DLD1 (cell line): ENCODE measurements around the gene TRAK2.

ENCODE experiments used
- in situ Hi-C: cut with HindIII; loops from 2 replicates; pipeline ENCODE4 v1.10.0; 2017; ENCODE audit warnings: low sequenced_read_pairs

TRAK2 gene

GRCh38 chr2:201366146-201366545, 85.1 kb downstream of the TRAK2 start:
- in situ Hi-C loops: no loop called here

DNA sequence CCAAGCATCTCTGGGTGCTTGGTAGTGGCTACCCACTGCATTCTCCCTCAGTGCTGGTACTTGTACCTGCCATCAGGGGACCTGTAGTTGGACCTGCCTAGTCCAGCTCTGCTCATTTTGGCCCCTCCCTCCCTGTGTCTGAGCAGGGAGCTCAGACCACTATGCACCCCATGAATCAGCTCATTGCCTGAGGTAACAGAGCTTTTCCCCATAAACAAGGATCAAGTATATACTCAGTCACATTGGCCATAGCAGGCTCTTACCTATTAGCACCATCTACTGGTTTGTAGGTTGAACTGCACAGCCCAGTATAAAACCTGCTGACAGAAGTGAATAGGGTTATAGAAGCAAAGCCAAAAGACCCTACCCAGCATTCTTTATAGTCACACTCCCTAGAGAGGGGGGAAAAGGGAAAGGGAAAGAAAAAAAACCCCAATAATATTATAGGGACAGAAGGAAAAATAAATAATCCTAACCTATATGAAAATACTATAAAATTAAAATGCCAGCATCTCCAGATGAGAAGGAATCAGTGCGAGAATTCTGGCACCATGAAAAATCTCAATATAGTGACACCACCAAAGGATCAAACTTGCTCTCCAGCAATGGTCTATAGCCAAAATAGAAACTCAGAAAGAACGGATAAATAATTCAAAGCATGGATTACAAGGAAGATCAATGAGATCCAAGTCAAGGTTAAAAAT, 87.2 kb downstream of the TRAK2 start:
- in situ Hi-C loops: no loop called here

DNA sequence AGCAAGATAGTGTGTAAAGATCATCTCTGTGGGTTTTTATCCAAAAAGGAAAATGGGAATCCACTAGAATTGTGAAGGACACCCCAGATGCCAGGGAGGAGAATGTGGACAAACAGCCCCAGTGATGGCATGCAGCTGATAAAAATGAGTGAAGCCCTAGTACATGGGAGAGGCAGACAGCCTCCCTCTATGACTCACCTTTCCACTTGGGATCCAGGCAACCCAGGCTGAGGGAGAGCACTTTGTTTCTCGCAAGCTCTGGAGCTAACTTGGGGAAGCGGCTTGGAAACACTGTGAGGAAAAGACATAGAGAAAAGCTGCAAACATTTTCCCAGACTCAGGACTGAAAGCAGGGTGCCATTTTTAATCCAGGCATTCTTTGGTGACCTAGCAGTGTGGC, 88.9 kb downstream of the TRAK2 start:
- in situ Hi-C loops: no loop called here

DNA sequence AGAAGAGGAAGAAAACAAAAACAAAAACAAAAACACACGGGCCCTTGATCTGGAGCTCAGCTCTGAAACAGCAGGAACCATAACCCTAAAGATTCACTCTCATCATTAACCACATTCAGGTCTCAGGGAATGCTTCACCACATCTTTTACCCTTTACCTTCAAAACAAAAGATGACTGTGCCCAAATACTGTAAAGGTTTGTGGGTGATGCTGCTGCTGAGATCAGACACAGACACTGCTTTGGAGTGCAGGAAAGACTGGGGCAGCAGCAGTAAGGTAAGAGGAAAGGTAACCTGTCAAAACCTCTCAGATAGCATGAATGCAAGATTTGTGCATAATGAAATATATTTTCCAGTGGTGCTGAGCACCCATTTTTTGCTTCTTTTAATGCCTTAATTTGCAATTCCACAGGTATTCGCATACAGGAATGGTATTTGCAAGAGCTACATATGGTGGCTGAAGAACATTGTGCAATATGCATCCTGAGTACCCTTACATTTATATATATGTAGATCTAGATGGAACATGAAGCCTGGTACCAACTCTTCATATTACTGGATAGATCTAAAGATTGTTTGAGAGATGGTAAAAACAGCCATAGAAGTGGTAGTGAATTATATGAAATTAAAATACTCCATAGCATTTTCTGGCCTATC, 90.1 kb downstream of the TRAK2 start:
- in situ Hi-C loops: no loop called here

DNA sequence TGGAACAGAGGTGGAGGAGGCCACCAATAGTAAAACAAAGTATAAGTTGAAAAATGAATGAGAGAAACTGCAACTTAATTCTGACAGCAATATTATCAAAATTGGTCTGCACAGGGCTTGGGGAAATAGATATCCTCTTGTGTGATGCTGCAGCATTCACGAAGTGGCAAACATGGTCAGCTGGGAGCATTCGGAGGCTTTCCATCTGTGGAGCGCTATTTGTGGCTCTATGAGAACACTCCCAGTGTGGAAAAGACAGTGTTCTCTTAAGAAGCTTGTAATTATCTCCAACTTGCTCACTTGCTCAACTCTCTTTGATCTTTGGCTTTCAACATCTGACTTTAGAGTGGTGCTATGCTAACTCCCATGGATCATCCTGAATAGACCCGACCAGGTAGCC, 91.0 kb downstream of the TRAK2 start:
- in situ Hi-C loops: no loop called here

DNA sequence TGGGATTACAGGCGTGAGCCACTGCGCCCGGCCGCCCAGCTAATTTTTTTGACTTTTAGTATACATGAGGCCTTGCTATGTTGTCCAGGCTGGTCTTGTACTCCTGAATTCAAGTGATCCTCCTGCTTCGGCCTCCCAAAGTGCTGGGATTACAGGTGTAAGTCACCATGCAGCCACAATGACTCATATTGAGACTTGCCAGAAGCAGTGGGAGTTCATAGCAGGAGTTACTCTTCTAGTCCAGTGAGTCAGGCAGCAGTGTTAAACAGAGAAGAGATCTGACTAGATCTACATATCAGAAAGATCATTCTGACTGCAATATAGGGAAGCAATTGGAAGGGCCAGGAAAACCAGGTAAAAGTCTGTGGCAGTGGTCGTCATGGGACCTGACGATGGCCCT, 92.6 kb downstream of the TRAK2 start:
- in situ Hi-C loops: no loop called here

DNA sequence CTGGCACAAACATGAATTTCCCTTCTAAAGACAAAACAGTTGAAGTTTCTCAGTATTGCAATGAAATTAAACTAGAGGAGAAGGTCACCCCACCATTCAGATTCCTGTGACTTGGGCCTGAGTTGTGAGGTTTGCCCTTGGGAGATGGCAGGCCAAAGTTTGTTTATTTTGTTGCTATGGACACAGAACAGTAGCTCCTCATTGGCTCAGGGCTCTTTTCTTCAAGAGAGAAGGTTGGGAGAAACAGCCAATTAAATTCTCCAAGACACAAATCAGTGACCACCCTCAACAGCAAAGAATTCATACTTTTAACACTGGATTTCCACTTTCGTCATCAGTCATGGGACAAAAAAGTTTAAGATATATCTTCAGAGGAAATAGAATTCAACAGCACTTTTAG, 94.0 kb downstream of the TRAK2 start, which contains the start of gene FLACC1:
TSS of gene FLACC1 (minus strand) at position 125 of the 400 bp plus-strand sequence. CDS start 5,941 bp downstream, outside the sequence.
- in situ Hi-C loops: no loop called here

DNA sequence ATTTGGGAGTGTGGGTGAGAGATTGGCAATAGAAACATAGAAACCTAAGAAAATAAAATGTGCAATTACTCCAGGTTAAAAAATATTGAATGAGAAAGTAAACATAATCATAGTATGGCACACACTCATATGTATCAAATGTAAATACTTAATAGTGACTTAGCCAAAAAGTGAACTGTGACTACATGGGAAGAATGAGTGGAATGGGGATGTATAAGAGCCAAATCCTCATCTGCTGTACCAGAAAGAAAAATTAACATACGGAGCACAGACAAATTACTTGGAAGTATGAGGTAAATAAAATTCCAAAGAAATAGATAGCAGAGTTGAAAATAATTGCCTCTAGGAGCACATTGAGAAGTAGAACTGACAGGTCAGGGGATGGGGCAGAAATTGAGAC, 98.1 kb downstream of the TRAK2 start:
- in situ Hi-C loops: no loop called here

- in situ Hi-C loops: no loop called here
These were observed 100.4 kb downstream of the TRAK2 start for GRCh38 chr2:201350879-201351278.

DNA sequence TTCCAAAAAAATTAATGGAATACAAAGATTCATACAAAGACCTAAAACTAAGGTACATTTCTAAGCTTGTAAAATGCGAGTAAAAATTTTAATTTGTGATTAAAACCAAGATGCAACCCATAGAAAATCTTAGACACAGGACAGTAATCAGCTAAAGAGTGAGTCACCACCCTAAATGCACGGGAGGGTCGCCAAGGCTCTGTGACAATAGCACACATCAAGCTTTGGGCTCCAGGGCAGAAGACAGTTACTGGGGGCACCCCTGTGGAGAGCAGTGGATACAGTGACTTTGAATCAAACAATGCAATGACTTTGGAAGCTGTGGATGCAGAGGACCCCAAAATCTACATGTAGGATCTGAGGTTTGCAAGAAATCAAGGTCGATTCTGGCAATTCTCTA, 101.7 kb downstream of the TRAK2 start:
- in situ Hi-C loops: no loop called here

DNA sequence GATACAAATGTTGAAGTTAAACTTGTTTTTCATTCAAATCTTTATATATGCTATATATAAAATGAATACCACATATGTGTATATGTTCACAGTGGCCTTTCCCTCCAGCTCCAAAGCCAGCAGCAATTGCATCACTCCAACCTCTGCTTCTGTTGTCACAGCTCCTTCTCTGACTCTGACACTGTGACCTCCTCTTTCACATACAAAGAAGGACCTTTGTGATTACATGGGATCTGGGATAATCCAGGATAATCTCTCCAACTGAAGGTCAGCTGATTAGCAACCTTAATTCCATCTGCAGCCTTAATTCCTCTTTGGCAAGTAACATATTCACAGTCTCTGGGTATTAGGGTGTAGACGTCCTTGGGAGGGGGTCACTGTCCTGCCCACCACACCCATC, 102.5 kb downstream of the TRAK2 start:
- in situ Hi-C loops: no loop called here

- in situ Hi-C loops: no loop called here
These were observed 104.1 kb downstream of the TRAK2 start for GRCh38 chr2:201347138-201347537.

GRCh38 chr2:201345625-201346213, 105.5 kb downstream of the TRAK2 start:
- in situ Hi-C loops: no loop called here

DNA sequence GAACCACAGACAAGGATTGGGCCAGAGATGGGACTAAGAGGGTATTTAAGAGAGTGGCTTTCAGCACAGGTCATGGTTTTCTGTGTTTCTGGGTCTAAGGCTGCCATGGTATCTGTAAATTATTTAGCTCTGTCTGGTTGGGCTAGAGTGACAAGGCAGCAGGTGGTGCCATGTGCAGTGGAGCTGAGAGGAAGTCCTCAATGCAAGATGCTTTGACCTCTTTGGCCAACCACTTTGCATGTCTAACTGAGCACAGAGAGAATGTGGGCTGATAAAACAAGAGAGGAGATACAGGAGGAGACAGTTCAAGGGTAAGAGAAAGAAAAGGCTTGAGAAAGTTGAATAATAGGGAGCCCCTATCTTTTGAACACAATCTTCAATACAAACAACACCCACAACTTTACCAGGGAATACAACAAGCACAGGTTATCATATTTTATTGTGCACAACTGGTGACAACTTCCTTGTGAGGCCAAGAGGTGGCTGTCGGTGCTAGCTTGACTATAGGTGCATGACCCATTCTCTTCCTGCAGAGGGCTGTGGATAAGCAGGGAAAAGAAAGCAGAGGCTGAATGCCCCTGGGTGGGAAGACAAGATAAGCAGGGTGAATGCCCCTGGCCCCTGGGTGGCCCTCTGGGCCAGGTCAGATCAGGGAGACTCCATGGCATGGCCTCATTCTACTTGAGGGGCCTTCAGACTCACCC, 106.4 kb downstream of the TRAK2 start:
- in situ Hi-C loops: no loop called here

- in situ Hi-C loops: no loop called here
These were observed 107.7 kb downstream of the TRAK2 start for GRCh38 chr2:201343559-201343958.

- in situ Hi-C loops: no loop called here
These were observed 108.3 kb downstream of the TRAK2 start for GRCh38 chr2:201342923-201343322.

- in situ Hi-C loops: no loop called here
These were observed 121.8 kb downstream of the TRAK2 start for GRCh38 chr2:201329409-201329808.

GRCh38 chr2:201327678-201328077, 123.6 kb downstream of the TRAK2 start:
- in situ Hi-C loops: no loop called here
